Left ventricle myocardium inferior (tissue), 1 donor: Measurements from ENCODE around the gene SMG5. TPM values are rescaled to one million over a fixed set of nuclear protein-coding genes. Genes with fewer than 3 reads are reported as not detected.

Experiments used
- DNase-seq: peaks from one replicate; pipeline ENCODE4 v3.0.0-alpha.2; 2020
- H3K27ac ChIP-seq: fragments of 200-600 bp; replicated peaks from 2 replicates; pipeline ENCODE4 v1.8.0; 2021
- H3K27me3 ChIP-seq: fragments of 200-600 bp; 2 replicates; pipeline ENCODE4 v1.8.0; 2021; ENCODE audit warnings: low read depth
- H3K36me3 ChIP-seq: fragments of 200-600 bp; 2 replicates; pipeline ENCODE4 v1.8.0; 2021
- H3K4me1 ChIP-seq: fragments of 200-600 bp; 2 replicates; pipeline ENCODE4 v1.8.0; 2021
- H3K4me3 ChIP-seq: fragments of 200-600 bp; 2 replicates; pipeline ENCODE4 v1.8.0; 2021; ENCODE audit warnings: mild to moderate bottlenecking, moderate library complexity
- H3K9me3 ChIP-seq: fragments of 200-600 bp; replicated peaks from 2 replicates; pipeline ENCODE4 v1.8.0; 2021
- intact Hi-C: fragments of 100-400 bp; cut with micrococcal nuclease; formaldehyde crosslinking; loops from one replicate; pipeline ENCODE4 v1.11.0; 2022
- total RNA-seq: library from RNA; stranded (reverse); fragmentation: NEBNext Ultra II Directional; extraction: Animal tissue kit (Norgen Biotek cat#: 25700); gene quantifications from one replicate; pipeline ENCODE4 v1.2.1, GENCODE V29; 2021
- TF ChIP-seq, protein P1 (sequence below): fragments of 200-600 bp; IDR thresholded peaks from 2 replicates; pipeline ENCODE4 v1.8.0; 2021; ENCODE audit warnings: antibody characterized with exemption, mild to moderate bottlenecking, borderline replicate concordance
- donor health status: DM: no; HTN: yes; CAD: no; lungs with severe emphysema.

SMG5 gene
- total RNA-seq, 1 donor from 2014 or later, result 91.1 TPM

DNA sequence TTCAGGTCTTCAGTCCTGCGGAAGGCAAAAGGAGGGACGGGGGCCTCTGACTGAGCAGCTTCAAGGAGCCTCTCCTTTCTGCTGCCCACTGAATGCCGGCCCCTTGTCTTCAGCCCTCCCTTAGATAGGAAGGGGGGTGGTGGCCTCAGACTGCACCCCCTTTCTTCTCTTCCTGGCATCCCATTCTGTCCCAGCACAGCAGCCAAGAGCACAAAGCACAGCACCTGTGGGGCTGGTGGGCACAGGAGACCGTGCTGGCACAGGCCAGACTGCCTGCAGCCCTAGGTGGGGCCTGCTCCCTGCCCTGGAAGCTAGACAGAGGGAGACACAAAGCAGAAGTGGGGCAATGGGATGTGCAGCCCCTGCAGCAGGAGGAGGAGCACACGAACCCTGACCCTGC is 33.0 kb downstream of the SMG5 start:
- H3K36me3 ChIP-seq, result peaks cover 57% of the 10 kb centered on the region
- intact Hi-C loops, result no loop called here
- no peak for DNase-seq
- H3K4me3 ChIP-seq, result no peak overlapping the region
- H3K27ac ChIP-seq, result no peak overlapping the region
- TF ChIP-seq, protein P1, sequence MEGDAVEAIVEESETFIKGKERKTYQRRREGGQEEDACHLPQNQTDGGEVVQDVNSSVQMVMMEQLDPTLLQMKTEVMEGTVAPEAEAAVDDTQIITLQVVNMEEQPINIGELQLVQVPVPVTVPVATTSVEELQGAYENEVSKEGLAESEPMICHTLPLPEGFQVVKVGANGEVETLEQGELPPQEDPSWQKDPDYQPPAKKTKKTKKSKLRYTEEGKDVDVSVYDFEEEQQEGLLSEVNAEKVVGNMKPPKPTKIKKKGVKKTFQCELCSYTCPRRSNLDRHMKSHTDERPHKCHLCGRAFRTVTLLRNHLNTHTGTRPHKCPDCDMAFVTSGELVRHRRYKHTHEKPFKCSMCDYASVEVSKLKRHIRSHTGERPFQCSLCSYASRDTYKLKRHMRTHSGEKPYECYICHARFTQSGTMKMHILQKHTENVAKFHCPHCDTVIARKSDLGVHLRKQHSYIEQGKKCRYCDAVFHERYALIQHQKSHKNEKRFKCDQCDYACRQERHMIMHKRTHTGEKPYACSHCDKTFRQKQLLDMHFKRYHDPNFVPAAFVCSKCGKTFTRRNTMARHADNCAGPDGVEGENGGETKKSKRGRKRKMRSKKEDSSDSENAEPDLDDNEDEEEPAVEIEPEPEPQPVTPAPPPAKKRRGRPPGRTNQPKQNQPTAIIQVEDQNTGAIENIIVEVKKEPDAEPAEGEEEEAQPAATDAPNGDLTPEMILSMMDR, result no peak
- peaks cover 20% of the 10 kb centered on the region for H3K27me3 ChIP-seq
- H3K4me1 ChIP-seq, result peaks cover 68% of the 10 kb centered on the region
- no peaks in the 10 kb centered on the region for H3K9me3 ChIP-seq

DNA sequence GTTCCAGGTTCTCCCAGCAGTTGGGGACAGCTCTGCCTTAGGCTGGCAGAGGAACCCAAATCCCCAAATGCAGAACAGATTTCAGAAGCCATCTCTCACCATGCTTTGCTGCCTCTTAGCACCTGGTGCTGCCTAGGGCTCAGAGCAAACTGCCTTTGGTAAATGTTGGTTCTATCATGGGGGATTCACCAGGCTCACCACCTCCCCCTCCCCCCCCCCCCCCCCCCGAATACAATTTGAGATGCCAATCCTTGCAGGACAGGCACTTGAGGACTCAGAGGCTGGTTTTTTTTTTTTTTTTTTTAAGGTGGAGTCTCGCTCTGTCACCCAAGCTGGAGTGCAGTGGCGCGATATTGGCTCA is 34.3 kb downstream of the SMG5 start:
- H3K4me1 ChIP-seq, result peaks cover 68% of the 10 kb centered on the region
- H3K27ac ChIP-seq, result peak overlapping the region; percentile 16
- no peak for DNase-seq
- peaks cover 21% of the 10 kb centered on the region for H3K27me3 ChIP-seq
- TF ChIP-seq, protein P1, result no peak
- intact Hi-C loops, result no loop called here
- H3K36me3 ChIP-seq, result peaks cover 45% of the 10 kb centered on the region
- no peaks in the 10 kb centered on the region for H3K9me3 ChIP-seq
- no peak overlapping the region for H3K4me3 ChIP-seq

DNA sequence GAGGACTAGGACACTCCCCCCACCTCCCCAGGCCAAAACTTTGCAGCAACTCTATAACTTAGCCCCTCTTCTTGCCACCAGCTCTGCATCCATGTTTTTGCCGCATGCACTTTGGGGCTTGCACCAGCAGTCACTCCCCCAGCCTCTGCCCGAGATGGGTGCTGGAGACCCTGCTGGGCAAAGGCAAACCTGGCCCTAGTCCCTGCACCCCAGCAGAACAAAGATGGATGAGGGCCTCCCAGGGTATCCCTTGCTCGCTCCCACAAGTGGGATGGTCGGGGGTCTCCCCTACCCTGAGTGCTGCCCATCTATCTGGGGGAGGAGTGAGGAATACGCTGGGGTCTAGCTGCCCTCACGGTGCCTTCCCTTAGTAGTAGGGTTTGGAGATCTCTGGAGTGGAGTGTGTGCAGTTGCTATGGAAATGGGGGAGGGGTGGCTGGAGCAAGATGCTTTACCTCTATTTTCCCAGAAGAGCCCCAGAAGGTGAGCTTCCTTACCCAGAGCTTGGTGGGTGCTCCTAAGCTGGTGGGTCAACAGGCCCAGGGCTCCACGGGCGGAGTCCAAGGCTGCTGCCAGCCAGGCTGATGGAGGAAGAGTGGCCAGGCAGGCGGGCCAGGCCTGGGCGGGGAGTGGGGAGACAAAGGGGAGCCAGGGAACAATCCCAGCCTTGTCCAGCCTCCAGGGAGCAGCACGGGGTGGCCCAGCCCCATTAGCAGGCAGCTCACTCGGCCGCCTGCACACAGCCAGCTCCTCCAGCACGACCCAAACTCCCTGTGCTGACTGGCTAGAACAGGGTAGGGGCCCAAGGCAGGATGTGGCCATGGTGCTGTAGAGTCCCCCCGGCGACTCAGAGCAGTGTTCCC is 34.9 kb downstream of the SMG5 start, which contains the start of gene PAQR6:
TSS of gene PAQR6 (minus strand) at position 597 of the 863 bp plus-strand sequence. CDS start 1,325 bp downstream, outside the sequence.
- intact Hi-C loops, result no loop called here
- TF ChIP-seq, protein P1, result no peak

DNA sequence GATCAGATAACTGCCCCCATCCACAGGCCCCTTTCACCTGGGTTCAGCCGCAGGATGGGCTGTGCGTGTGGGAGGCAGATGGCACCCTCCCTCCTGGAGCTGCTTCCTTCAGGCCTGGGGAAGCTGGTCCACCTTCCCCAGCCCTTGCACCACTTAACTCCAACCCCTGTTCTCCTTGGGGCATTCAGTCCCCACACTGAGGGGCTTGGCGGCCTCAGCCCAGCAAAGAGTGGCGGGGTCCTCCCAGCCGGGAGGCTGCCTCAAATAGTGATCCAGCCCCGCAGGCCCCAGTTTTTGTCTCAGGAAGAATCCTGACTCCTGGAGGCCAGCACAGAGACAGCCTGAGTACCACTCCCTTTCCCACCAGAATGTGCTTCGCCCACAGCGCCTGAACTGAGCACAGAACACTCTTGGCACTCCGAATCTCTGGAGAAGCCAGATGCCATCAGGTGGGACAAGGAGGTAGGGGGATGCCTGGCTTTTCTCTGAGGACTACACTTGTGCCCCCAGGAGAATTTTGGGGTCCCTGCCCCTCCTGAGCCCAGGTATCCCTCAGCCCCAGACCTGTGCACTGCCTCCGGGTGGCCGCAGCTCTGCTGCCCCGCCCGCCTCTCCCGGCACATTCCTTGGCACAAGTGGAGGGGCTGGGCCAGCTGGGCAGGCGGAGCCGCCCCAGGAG is 35.7 kb downstream of the SMG5 start:
- intact Hi-C loops, result no loop called here
- H3K27me3 ChIP-seq, result peaks cover 21% of the 10 kb centered on the region
- no peaks in the 10 kb centered on the region for H3K9me3 ChIP-seq
- no peak overlapping the region for H3K4me3 ChIP-seq
- H3K27ac ChIP-seq, result no peak overlapping the region
- peaks cover 56% of the 10 kb centered on the region for H3K4me1 ChIP-seq
- TF ChIP-seq, protein P1, result no peak
- peaks cover 31% of the 10 kb centered on the region for H3K36me3 ChIP-seq
- DNase-seq, result no peak

More for the DNA sequence above, 34.9 kb downstream of the SMG5 start, which contains the start of gene PAQR6:
- Histone ChIP-seq H3K27ac (peak within 1 kb of the TSS; percentile 16), H3K27me3 (peaks cover 21% of the 10 kb centered on the region), H3K9me3 (no peaks in the 10 kb centered on the region), H3K4me3 (no peak within 1 kb of the TSS), H3K4me1 (peaks cover 64% of the 10 kb centered on the region), H3K36me3 (peaks cover 39% of the 10 kb centered on the region)
- DNase-seq, result peak; percentile 28

DNA sequence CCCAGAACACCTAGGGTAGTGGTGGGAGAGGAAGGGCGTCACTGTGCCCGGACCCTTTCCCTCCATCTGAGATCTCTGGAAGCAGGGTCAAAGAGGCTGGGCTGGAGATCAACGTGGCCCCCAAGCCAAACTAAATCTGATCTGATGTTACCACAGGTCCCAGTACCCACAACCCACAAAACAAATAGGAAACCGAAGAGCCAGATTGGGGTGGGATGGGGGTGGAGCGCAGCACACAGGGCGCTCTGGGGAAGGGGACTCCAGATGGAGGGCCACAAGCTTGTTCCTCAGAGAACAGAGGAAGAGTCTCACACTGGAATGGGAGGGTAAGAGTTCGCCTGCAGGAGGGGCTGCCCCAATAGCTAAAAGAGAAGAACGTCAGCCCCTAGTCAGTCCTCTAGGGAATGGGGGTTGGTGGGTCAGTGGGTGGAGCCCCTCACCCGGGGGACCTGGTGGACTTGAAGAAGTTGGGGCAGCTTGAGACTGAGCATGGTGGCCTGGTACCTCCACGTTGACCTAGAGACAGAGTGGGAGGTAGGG is 36.3 kb downstream of the SMG5 start:
- DNase-seq, result no peak
- H3K4me3 ChIP-seq, result peak overlapping the region; percentile 53
- no peak overlapping the region for H3K27ac ChIP-seq
- peaks cover 21% of the 10 kb centered on the region for H3K27me3 ChIP-seq
- intact Hi-C loops, result no loop called here
- H3K9me3 ChIP-seq, result no peaks in the 10 kb centered on the region
- H3K4me1 ChIP-seq, result peaks cover 52% of the 10 kb centered on the region
- TF ChIP-seq, protein P1, result no peak
- H3K36me3 ChIP-seq, result peaks cover 25% of the 10 kb centered on the region
